ENCODE data around the gene LIN7A. TPM values are rescaled to one million over a fixed set of nuclear protein-coding genes. Genes with fewer than 3 reads are reported as not detected.

The LIN7A gene
- total and polyA plus RNA-seq, 2 donors from 2014 or later, result 9.7 to 9.9 TPM

GRCh38 chr12:80936353-80936641, 1.4 kb downstream of the LIN7A start:
- DNase-seq (no peak), FAIRE-seq (no peak)
- no peaks in the 10 kb centered on the region for H3K9me3 ChIP-seq (ENCODE audit: control insufficient read depth in 2 of 3, insufficient read depth in 1 of 3, low read length in 3 of 3)
- intact Hi-C loops (cut with DNase I), result no loop called here
- H3K9ac ChIP-seq (ENCODE audit: low read length in 3 of 3), result peak overlapping the region in 2 of 3 donors; percentile 66 to 71
- H3K36me3 ChIP-seq (ENCODE audit: control insufficient read depth in 2 of 3, insufficient read depth in 3 of 3, low read length in 3 of 3), result no peaks in the 10 kb centered on the region
- TF ChIP-seq, protein P1, sequence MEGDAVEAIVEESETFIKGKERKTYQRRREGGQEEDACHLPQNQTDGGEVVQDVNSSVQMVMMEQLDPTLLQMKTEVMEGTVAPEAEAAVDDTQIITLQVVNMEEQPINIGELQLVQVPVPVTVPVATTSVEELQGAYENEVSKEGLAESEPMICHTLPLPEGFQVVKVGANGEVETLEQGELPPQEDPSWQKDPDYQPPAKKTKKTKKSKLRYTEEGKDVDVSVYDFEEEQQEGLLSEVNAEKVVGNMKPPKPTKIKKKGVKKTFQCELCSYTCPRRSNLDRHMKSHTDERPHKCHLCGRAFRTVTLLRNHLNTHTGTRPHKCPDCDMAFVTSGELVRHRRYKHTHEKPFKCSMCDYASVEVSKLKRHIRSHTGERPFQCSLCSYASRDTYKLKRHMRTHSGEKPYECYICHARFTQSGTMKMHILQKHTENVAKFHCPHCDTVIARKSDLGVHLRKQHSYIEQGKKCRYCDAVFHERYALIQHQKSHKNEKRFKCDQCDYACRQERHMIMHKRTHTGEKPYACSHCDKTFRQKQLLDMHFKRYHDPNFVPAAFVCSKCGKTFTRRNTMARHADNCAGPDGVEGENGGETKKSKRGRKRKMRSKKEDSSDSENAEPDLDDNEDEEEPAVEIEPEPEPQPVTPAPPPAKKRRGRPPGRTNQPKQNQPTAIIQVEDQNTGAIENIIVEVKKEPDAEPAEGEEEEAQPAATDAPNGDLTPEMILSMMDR (IDR thresholded peaks at IDR 0.05; ENCODE audit: borderline replicate concordance, extremely low read depth, insufficient read depth), result no peak
- H3K27me3 ChIP-seq (ENCODE audit: control insufficient read depth, insufficient read depth, low read length), result no peaks in the 10 kb centered on the region
- H3K27ac ChIP-seq (ENCODE audit: low read depth in 2 of 2, low read length in 2 of 2), result peak overlapping the region; percentile 73 to 77
- H3K4me1 ChIP-seq (ENCODE audit: control insufficient read depth in 2 of 3, insufficient read depth in 2 of 3, low read depth in 1 of 3, low read length in 3 of 3), result peaks cover 2 to 21% (median 4%) of the 10 kb centered on the region in 3 donors
- H3K4me3 ChIP-seq (ENCODE audit: low read length in 3 of 3), result peak overlapping the region; percentile 77 to 81 (median 79)

DNA sequence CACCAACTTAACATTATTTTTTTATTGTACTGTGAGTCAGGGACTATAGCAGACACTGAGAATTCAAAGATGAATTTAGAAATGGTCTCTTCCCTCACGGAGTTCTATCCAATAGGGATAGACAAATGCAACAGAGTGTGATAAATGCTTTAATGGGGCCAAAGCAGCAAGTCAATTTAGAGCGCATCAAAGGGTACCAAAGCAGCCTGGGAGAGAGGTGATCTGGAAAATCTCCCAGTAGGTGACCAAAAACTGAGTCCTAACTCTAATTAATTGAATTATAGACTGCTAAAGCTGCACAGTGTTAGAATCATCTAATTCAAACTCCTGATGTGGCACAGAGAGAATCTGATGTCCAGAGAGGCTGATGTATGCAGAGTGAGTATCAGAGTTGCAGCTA, 2.6 kb downstream of the LIN7A start:
- FAIRE-seq, result no peak
- no peak for DNase-seq
- Histone ChIP-seq H3K4me3 (ENCODE audit: low read length in 3 of 3) (no peak overlapping the region), H3K27me3 (ENCODE audit: control insufficient read depth, insufficient read depth, low read length) (no peaks in the 10 kb centered on the region), H3K36me3 (ENCODE audit: control insufficient read depth in 2 of 3, insufficient read depth in 3 of 3, low read length in 3 of 3) (no peaks in the 10 kb centered on the region), H3K27ac (ENCODE audit: low read depth in 2 of 2, low read length in 2 of 2) (no peak overlapping the region), H3K9me3 (ENCODE audit: control insufficient read depth in 2 of 3, insufficient read depth in 1 of 3, low read length in 3 of 3) (no peaks in the 10 kb centered on the region), H3K4me1 (ENCODE audit: control insufficient read depth in 2 of 3, insufficient read depth in 2 of 3, low read depth in 1 of 3, low read length in 3 of 3) (peaks cover 2 to 21% (median 4%) of the 10 kb centered on the region in 3 donors), H3K9ac (ENCODE audit: low read length in 3 of 3) (no peak overlapping the region)
- TF ChIP-seq, protein P1 (IDR thresholded peaks at IDR 0.05; ENCODE audit: borderline replicate concordance, extremely low read depth, insufficient read depth), result no peak
- intact Hi-C loops (cut with DNase I), result no loop called here

GRCh38 chr12:80925983-80926382, 11.8 kb downstream of the LIN7A start:
- FAIRE-seq, result peak; percentile 29
- no peaks in the 10 kb centered on the region for H3K27me3 ChIP-seq (ENCODE audit: control insufficient read depth, insufficient read depth, low read length)
- no peaks in the 10 kb centered on the region for H3K9me3 ChIP-seq (ENCODE audit: control insufficient read depth in 2 of 3, insufficient read depth in 1 of 3, low read length in 3 of 3)
- H3K4me3 ChIP-seq (ENCODE audit: low read length in 3 of 3), result no peak overlapping the region
- intact Hi-C loops (cut with DNase I), result no loop called here
- no peaks in the 10 kb centered on the region for H3K4me1 ChIP-seq (ENCODE audit: control insufficient read depth in 2 of 3, insufficient read depth in 2 of 3, low read depth in 1 of 3, low read length in 3 of 3)
- H3K36me3 ChIP-seq (ENCODE audit: control insufficient read depth in 2 of 3, insufficient read depth in 3 of 3, low read length in 3 of 3), result no peaks in the 10 kb centered on the region
- no peak overlapping the region for H3K27ac ChIP-seq (ENCODE audit: low read depth in 2 of 2, low read length in 2 of 2)
- no peak overlapping the region for H3K9ac ChIP-seq (ENCODE audit: low read length in 3 of 3)
- no peak for DNase-seq
- TF ChIP-seq, protein P1 (IDR thresholded peaks at IDR 0.05; ENCODE audit: borderline replicate concordance, extremely low read depth, insufficient read depth), result no peak

DNA sequence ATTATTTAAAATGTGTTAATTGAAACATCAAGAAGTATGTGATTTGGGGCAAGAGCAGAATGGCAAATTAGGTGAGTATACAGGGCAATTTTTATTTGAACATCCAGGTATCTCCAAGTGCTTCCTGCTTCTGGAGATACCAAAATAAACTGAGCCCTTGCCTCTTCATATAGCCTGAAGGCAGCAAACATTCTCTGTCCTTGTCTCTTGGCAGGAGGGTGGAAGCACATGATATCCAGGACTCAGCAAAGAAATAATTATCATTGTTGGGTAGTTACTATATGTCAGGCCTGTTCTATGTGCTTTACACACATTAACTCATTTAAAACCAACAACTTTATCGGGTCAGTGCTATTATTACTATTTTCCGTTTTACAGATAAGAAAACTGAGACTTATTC, 12.5 kb downstream of the LIN7A start:
- TF ChIP-seq, protein P1 (IDR thresholded peaks at IDR 0.05; ENCODE audit: borderline replicate concordance, extremely low read depth, insufficient read depth), result no peak
- intact Hi-C loops (cut with DNase I), result no loop called here
- H3K9me3 ChIP-seq (ENCODE audit: control insufficient read depth in 2 of 3, insufficient read depth in 1 of 3, low read length in 3 of 3), result no peaks in the 10 kb centered on the region
- no peaks in the 10 kb centered on the region for H3K36me3 ChIP-seq (ENCODE audit: control insufficient read depth in 2 of 3, insufficient read depth in 3 of 3, low read length in 3 of 3)
- H3K9ac ChIP-seq (ENCODE audit: low read length in 3 of 3), result no peak overlapping the region
- H3K27ac ChIP-seq (ENCODE audit: low read depth in 2 of 2, low read length in 2 of 2), result no peak overlapping the region
- no peak for DNase-seq
- H3K27me3 ChIP-seq (ENCODE audit: control insufficient read depth, insufficient read depth, low read length), result no peaks in the 10 kb centered on the region
- no peak for FAIRE-seq
- H3K4me1 ChIP-seq (ENCODE audit: control insufficient read depth in 2 of 3, insufficient read depth in 2 of 3, low read depth in 1 of 3, low read length in 3 of 3), result no peaks in the 10 kb centered on the region
- H3K4me3 ChIP-seq (ENCODE audit: low read length in 3 of 3), result no peak overlapping the region
